GM19438 (cell line): Measurements from ENCODE around the gene ARRB1.
"Not testable (repeated sequence)": the region's sequence is repeated elsewhere in the genome, so short reads cannot be mapped to it uniquely, and the experiment has no call there.

Experiments used
- ATAC-seq: cut with Tn5 transposase; IDR thresholded peaks from one replicate; pipeline ENCODE4 v1.9.1; 2021; ENCODE audit warnings: low read depth; ENCODE audit not compliant: unreplicated experiment

Gene ARRB1

DNA sequence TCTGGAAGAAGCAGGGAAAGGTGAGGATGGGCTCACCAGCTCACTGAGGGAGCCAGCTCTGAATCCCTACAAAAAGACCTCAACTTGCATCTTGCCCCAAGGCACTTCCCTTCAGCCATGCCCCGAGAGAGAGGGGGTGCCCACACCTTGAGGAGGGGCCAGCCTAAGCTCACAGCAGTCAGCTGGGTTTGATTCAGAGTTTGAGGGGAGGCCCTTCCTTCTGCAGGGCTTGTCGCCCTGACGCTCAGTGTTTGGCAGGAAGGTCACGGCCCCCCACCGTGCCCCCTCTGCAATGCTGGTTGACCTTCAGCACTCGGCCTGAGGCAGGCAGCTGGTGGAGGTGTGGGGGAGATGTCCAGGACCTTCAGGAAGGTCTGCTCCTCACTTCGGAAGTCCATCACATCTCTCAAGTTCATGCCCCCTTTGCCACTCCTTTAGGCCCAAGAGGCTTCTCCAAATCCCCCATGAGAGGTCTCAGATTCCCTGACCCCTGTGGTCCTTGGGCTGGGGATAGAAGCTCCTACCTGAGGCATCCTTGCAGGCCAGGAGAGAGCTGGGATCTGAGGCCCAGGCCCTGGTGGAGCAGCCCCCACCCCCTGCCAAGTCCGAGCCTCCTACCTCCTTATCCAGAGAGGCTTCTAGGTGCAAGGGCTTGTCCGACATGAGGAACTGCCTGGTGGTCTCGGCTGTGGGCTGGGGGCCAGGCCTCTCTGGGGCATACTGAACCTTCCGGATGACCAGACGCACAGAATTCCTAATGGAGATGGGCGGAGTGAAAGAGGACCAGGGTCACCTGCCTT is 73.3 kb downstream of the ARRB1 start:
- no peak for ATAC-seq

GRCh38 chr11:75277211-75277805 is 74.2 kb downstream of the ARRB1 start:
- ATAC-seq, result no peak

GRCh38 chr11:75276686-75277085 is 74.8 kb downstream of the ARRB1 start:
- ATAC-seq, result no peak

DNA sequence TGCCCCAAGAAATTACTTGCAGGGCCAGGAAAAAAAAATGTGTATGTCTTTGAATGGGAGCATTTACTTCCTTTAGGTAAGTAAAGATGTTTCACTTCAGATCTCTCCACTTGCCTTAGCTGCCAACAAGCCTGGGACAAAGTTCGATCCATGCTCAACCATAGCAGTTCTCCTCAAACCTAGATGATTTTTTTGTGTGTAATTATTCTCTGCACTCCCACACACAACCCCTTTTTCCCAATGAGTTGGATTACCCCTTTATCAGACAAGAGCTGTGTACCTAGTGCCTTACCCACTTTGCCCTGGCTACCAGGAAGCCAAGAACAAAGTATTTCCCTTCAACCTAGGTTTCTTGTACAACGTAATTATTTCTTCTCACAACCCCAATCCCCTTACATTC is 75.3 kb downstream of the ARRB1 start:
- ATAC-seq, result no peak

GRCh38 chr11:75275581-75275980 is 75.9 kb downstream of the ARRB1 start:
- no peak for ATAC-seq

GRCh38 chr11:75274716-75275115 is 76.7 kb downstream of the ARRB1 start:
- not testable (repeated sequence) for ATAC-seq

DNA sequence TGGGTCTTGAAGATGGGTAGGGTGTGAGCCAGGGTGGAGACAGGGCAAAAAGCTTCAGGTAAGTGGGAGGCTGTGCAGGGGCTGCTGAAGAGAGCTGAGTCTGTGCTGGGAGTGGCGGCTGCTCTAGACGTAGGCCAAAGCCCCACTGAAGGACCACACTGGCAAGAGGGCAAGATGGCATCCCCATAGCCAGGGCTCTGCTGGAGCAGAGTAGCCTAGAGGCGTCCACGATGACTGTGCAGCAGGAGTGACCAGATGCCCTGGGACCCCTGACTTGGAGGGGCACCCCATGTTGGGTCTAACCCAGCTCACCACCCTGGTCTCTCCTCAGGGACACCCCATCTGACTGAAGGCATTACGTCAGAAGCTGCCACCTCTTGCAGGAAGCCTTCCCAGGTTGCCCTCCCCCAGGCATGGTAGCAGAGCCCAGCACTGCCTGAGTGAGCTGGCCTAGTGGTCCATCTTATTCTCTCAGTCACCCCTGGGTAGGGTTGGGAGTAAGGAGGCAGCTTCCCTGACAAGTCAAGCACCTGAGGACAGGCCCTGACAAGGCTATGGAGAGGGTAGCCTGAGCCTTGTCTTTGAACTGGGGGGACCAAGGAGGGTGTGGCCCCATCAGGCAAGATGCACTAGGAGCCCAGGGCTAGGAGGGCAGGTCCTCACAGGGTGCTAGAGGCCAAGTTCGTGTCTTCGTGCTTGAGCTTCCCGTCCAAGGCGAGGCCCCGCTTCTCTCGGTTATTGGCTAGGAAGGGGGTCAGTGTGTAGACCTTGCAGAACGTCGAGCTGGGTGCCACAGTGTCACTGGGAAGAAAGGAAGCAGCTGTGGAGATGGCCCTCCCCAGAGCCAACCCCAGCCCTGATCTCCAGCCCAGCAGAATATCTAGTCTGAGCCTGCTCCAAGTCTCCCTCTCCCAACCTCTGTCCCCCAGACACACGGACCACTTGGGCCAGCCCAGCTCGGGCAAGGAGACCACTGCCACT is 77.8 kb downstream of the ARRB1 start:
- no peak for ATAC-seq

GRCh38 chr11:75272821-75273301 is 78.6 kb downstream of the ARRB1 start:
- ATAC-seq, result no peak

DNA sequence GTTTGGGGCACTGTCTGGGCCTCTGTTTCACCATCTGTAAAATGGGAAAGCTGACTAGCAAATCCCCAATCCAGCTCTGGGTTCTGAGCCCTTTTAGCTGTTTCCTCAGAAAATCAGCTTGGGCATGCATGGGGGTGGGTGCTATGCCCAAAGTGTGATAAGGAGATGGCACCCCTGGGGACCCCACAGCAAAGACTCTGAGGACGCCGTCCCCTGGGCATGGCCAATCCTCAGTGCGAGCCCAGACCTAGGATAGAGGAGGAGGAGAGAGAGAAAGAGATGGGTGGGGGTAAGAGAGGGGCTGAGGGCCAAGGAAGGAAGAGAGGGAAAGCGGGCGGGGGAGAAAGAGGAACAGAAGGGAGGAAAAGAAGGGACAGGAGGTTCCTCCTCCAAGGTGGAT is 79.1 kb downstream of the ARRB1 start:
- no peak for ATAC-seq

DNA sequence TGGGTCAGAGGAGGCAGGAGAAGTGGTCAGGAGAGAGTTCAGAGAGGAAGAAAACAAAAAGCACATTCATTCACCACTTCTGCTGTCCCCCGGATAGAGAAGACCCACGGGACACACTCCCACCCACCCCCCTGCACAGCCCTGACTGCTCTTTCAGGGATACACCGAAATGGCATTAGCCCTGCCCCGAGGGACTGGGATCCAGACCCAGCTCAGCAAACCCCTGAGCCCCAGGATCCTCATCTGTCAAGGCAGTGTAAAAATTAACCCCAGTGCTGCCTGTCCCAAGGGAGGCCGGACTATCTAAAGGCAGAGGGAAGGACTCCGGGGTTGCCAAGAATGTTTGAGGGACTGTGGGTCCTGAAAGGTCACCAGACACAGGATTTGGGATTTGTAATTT is 79.7 kb downstream of the ARRB1 start:
- ATAC-seq, result no peak

GRCh38 chr11:75270896-75271418 is 80.5 kb downstream of the ARRB1 start:
- no peak for ATAC-seq

DNA sequence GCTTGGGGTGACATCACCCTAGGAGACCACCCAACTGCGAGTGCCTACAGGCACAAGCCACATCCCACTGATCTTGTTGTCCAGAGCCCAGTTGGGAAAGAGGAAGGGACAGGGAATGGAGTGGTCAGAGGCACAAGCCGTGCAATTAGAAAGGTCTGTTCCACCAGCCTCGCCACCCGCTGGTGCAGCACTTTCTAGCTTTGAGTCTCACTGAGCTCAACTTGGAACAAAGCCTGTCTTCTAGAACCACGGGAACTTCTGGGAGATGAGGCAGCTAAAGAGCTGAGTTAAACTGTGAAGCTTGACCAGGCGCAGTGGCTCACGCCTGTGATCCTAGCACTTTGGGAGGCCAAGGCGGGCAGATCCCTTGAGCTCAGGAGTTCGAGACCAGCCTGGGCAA is 81.6 kb downstream of the ARRB1 start:
- ATAC-seq, result no peak

DNA sequence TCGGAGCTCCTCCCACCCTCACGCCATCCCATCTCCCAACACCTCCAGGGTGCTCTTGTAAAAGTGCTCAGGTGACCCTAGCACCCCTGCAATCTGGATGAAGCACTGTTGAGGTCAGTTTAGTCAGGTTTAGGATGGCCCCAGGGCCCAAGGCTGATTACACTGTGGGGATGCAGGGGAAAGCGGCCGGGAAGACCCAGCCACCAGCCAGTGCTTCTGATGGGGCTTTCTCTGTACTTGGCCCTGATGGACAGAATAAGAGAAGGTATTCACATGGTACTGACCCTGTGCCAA is 82.1 kb downstream of the ARRB1 start:
- ATAC-seq, result no peak

GRCh38 chr11:75268626-75269366 is 82.7 kb downstream of the ARRB1 start:
- ATAC-seq, result no peak

GRCh38 chr11:75267171-75267970 is 84.1 kb downstream of the ARRB1 start:
- no peak for ATAC-seq

- no peak for ATAC-seq
Observed at GRCh38 chr11:75265851-75266531, 85.5 kb downstream of the ARRB1 start.

DNA sequence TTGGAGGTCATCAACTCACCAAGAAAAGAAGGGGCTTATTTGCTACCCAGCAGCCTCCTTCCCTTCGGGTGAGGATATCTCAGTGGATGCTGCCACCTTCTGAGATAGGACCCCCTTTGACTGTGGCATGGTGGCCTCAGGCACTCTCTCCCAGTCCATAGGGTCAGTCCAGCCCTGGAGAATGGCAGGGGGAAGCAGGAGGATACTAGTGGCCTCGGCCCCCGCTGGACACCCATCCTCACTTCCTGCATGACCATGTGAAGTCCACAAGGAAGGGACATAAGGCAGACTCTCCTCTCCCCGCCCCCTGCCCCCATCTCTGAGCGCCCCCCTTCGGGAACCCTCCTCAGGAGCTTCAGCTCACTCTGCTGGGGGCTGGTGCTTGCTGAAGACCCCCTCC is 86.5 kb downstream of the ARRB1 start:
- no peak for ATAC-seq

DNA sequence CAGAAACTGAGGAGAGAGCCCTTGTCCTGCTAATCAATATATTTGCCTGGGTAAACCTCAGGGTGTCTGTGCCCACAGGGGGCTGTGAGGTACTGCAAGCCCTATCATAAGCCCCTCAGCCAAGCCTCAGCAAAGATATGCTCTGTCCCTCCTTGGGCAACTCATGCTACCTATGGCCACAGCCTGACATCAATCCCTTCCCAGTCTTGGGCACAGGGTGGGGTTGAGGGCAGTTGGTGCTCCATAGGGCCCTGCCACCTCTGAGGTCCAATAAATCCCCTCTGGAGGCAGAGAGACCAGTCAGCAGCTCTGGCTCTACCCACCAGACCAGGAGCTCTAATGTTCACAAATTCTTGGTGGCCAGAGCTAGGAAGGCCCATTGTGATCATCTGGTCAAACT is 87.1 kb downstream of the ARRB1 start:
- ATAC-seq, result no peak

- no peak for ATAC-seq
Observed at GRCh38 chr11:75263944-75264349, 87.5 kb downstream of the ARRB1 start.
